GM23338 (cell line): ENCODE results near the gene FBRS. TPM values are rescaled to one million over a fixed set of nuclear protein-coding genes. Genes with fewer than 3 reads are reported as not detected.

Experiments used
- ATAC-seq: fragments of 200-7000 bp; cut with Tn5 transposase; 3 replicates; pipeline ENCODE4 v1.9.1; 2020
- DNase-seq: peaks from one replicate; pipeline ENCODE4 v3.0.0-alpha.2; 2015; ENCODE audit warnings: low spot score
- H2AFZ ChIP-seq: fragments of 200-600 bp; sonication (generic); 2 replicates; pipeline ENCODE4 v1.8.0; 2016; ENCODE audit warnings: antibody characterized with exemption, mild to moderate bottlenecking, moderate library complexity
- H3F3A ChIP-seq: fragments of 200-600 bp; sonication (generic); replicated peaks from 2 replicates; pipeline ENCODE4 v1.8.0; 2017; ENCODE audit warnings: antibody characterized with exemption, mixed run types, low read depth
- H3K27ac ChIP-seq: fragments of 200-600 bp; sonication (generic); 2 replicates; pipeline ENCODE4 v1.6.1; 2016; ENCODE audit warnings: low read depth
- H3K27me3 ChIP-seq: fragments of 200-600 bp; sonication (generic); 2 replicates; pipeline ENCODE4 v1.8.0; 2016; ENCODE audit warnings: mild to moderate bottlenecking, mixed run types, moderate library complexity; ENCODE audit not compliant: insufficient read depth
- H3K36me3 ChIP-seq: fragments of 200-600 bp; sonication (generic); 2 replicates; pipeline ENCODE4 v1.8.0; 2016; ENCODE audit warnings: mild to moderate bottlenecking; ENCODE audit not compliant: insufficient read depth
- H3K4me1 ChIP-seq: fragments of 200-600 bp; sonication (generic); 2 replicates; pipeline ENCODE4 v1.8.0; 2016; ENCODE audit warnings: mild to moderate bottlenecking, moderate library complexity; ENCODE audit not compliant: insufficient read depth
- H3K4me2 ChIP-seq: fragments of 200-600 bp; sonication (generic); 2 replicates; pipeline ENCODE4 v1.7.1; 2017; ENCODE audit warnings: mixed run types
- H3K4me3 ChIP-seq: fragments of 200-600 bp; sonication (generic); 2 replicates; pipeline ENCODE4 v1.6.1; 2016; ENCODE audit warnings: mixed run types
- H3K79me2 ChIP-seq: fragments of 200-600 bp; sonication (generic); replicated peaks from 2 replicates; pipeline ENCODE4 v1.8.0; 2017; ENCODE audit warnings: mild to moderate bottlenecking; ENCODE audit not compliant: insufficient read depth
- H3K9me2 ChIP-seq: fragments of 200-600 bp; sonication (generic); 2 replicates; pipeline ENCODE4 v1.8.0; 2017; ENCODE audit not compliant: insufficient read depth
- H4K20me1 ChIP-seq: fragments of 200-600 bp; sonication (generic); replicated peaks from 2 replicates; pipeline ENCODE4 v1.8.0; 2017; ENCODE audit warnings: mild to moderate bottlenecking; ENCODE audit not compliant: insufficient read depth
- H3K27ac Mint-ChIP-seq: 2 replicates; pipeline ENCODE4 v1.8.0; 2020; ENCODE audit warnings: inconsistent platforms, mild to moderate bottlenecking, moderate library complexity, mixed read lengths
- H3K27me3 Mint-ChIP-seq: 3 replicates; pipeline ENCODE4 v1.8.0; 2022; ENCODE audit warnings: low read depth, mild to moderate bottlenecking, moderate library complexity, mixed read lengths, inconsistent platforms; ENCODE audit not compliant: insufficient read depth, poor library complexity
- H3K36me3 Mint-ChIP-seq: 3 replicates; pipeline ENCODE4 v1.8.0; 2021; ENCODE audit warnings: low read depth, mild to moderate bottlenecking, inconsistent platforms, moderate library complexity, mixed read lengths
- H3K4me1 Mint-ChIP-seq: 3 replicates; pipeline ENCODE4 v1.8.0; 2020; ENCODE audit warnings: mild to moderate bottlenecking, inconsistent platforms, mixed read lengths
- H3K4me3 Mint-ChIP-seq: 3 replicates; pipeline ENCODE4 v1.8.0; 2021; ENCODE audit warnings: moderate library complexity, mild to moderate bottlenecking, inconsistent platforms, mixed read lengths
- H3K9me3 Mint-ChIP-seq: 3 replicates; pipeline ENCODE4 v1.8.0; 2020; ENCODE audit warnings: moderate library complexity, mild to moderate bottlenecking, inconsistent platforms, mixed read lengths
- EZH2phosphoT487 ChIP-seq: fragments of 200-600 bp; sonication (generic); IDR thresholded peaks from one replicate; pipeline ENCODE4 v1.8.1; 2018; ENCODE audit warnings: antibody characterized with exemption; ENCODE audit not compliant: unreplicated experiment
- POLR2AphosphoS5 ChIP-seq: IDR thresholded peaks from 2 replicates; pipeline ENCODE4 v1.6.1; 2016; ENCODE audit warnings: antibody characterized with exemption, low read depth
- STAT1 ChIP-seq: IDR thresholded peaks from one replicate; pipeline ENCODE4 v1.6.1; 2016; ENCODE audit warnings: antibody characterized with exemption; ENCODE audit not compliant: unreplicated experiment
- ZNF114 ChIP-seq: fragments of 250-450 bp; sonication (Bioruptor Pico); IDR thresholded peaks from 2 replicates; pipeline ENCODE4 v1.5.0; 2020; ENCODE audit warnings: mild to moderate bottlenecking, moderate library complexity
- polyA plus RNA-seq: library from polyadenylated mRNA; unstranded; fragments of >200 nt; fragmentation: Nextera tagmentation; extraction: Ambion mirVana; gene quantifications from 2 replicates; pipeline ENCODE4 v1.2.1, GENCODE V29; 2016
- total RNA-seq: library from RNA; depleted of rRNA; stranded (reverse); fragments of >200 nt; shearing (Covaris generic); gene quantifications from 2 replicates; pipeline ENCODE4 v1.2.3, GENCODE V29; 2014
- TF ChIP-seq, protein P1 (sequence below): fragments of 250-450 bp; sonication (Bioruptor Pico); IDR thresholded peaks from 2 replicates; pipeline ENCODE4 v1.5.0; 2020; ENCODE audit warnings: mild to moderate bottlenecking, moderate library complexity

The FBRS gene
- total and polyA plus RNA-seq, 2 experiments from 2014 or later = 2.3 to 7.2 TPM

DNA sequence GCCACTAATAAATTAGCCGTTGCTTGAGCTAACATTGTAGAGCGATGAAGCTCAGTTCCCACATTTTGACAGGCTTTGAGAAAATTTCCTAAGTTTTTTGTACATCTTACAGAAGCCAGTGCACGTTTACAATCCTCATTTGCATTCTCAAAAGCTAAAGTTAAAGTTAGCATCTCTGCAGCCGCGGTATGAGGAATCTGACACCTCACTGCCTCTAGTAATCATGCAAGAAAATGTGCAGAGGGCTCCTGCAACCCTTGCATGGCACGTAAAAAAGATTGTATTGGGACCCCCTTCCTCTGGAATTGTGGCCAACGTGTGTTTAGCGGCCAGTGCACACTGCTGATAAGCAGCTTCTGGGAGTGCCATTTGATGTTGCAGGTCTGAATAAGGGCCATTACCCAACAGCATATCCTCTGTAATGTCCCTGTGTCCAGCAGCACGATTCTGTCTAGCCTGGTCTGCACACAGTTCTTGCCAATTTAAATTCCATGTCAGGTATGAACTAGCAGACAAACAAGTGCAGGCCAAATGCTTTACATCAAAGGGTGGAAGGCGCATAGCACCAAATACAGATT is 35.7 kb upstream of the FBRS start (continued):
- TF ChIP-seq, protein P1, sequence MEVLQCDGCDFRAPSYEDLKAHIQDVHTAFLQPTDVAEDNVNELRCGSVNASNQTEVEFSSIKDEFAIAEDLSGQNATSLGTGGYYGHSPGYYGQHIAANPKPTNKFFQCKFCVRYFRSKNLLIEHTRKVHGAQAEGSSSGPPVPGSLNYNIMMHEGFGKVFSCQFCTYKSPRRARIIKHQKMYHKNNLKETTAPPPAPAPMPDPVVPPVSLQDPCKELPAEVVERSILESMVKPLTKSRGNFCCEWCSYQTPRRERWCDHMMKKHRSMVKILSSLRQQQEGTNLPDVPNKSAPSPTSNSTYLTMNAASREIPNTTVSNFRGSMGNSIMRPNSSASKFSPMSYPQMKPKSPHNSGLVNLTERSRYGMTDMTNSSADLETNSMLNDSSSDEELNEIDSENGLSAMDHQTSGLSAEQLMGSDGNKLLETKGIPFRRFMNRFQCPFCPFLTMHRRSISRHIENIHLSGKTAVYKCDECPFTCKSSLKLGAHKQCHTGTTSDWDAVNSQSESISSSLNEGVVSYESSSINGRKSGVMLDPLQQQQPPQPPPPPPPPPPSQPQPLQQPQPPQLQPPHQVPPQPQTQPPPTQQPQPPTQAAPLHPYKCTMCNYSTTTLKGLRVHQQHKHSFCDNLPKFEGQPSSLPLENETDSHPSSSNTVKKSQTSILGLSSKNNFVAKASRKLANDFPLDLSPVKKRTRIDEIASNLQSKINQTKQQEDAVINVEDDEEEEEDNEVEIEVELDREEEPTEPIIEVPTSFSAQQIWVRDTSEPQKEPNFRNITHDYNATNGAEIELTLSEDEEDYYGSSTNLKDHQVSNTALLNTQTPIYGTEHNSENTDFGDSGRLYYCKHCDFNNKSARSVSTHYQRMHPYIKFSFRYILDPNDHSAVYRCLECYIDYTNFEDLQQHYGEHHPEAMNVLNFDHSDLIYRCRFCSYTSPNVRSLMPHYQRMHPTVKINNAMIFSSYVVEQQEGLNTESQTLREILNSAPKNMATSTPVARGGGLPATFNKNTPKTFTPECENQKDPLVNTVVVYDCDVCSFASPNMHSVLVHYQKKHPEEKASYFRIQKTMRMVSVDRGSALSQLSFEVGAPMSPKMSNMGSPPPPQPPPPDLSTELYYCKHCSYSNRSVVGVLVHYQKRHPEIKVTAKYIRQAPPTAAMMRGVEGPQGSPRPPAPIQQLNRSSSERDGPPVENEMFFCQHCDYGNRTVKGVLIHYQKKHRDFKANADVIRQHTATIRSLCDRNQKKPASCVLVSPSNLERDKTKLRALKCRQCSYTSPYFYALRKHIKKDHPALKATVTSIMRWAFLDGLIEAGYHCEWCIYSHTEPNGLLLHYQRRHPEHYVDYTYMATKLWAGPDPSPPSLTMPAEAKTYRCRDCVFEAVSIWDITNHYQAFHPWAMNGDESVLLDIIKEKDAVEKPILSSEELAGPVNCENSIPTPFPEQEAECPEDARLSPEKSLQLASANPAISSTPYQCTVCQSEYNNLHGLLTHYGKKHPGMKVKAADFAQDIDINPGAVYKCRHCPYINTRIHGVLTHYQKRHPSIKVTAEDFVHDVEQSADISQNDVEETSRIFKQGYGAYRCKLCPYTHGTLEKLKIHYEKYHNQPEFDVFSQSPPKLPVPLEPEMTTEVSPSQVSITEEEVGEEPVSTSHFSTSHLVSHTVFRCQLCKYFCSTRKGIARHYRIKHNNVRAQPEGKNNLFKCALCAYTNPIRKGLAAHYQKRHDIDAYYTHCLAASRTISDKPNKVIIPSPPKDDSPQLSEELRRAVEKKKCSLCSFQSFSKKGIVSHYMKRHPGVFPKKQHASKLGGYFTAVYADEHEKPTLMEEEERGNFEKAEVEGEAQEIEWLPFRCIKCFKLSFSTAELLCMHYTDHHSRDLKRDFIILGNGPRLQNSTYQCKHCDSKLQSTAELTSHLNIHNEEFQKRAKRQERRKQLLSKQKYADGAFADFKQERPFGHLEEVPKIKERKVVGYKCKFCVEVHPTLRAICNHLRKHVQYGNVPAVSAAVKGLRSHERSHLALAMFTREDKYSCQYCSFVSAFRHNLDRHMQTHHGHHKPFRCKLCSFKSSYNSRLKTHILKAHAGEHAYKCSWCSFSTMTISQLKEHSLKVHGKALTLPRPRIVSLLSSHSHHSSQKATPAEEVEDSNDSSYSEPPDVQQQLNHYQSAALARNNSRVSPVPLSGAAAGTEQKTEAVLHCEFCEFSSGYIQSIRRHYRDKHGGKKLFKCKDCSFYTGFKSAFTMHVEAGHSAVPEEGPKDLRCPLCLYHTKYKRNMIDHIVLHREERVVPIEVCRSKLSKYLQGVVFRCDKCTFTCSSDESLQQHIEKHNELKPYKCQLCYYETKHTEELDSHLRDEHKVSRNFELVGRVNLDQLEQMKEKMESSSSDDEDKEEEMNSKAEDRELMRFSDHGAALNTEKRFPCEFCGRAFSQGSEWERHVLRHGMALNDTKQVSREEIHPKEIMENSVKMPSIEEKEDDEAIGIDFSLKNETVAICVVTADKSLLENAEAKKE (CRISPR knock-in tag) = no peak
- no peak for TF ChIP-seq POLR2AphosphoS5

DNA sequence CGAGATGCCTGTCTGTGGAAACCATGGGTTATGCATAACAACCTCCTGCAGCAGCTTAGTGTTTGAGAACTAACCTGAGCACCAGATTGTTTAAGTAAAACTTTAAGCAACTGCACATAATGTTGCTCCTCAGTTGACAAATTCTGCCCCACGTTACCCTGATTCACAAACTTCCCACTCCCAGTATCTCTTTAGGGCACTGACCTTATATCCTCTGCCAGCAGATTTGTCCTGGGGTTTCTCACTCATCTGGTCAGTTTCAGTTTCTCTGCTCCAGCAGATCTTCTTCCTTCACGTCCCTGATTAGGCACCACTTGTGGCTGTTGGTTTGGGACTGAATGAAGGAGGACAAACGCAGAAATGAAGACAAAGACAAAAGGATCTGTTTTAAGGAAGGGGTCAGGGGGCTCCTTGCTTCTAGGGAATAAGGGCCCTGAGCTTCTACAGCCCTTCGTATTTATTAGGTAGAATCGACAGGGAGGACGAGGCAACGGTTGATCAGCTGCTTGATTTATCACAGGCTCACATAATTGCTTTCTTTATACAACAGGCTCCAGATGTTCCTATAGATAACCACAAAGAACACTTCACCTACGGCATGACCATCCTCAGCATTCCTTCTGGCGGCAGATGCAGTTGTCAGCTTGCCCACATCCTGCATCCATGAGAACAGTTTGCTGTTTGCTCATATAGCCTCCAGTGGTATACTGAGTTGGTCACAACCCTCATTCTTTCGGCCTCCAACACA is 34.5 kb upstream of the FBRS start:
- no peaks in the 10 kb centered on the region for H3K36me3 Mint-ChIP-seq
- DNase-seq = no peak
- TF ChIP-seq STAT1 = no peak
- no peak for TF ChIP-seq EZH2phosphoT487
- no peak for TF ChIP-seq ZNF114 (CRISPR knock-in tag)
- no peak for TF ChIP-seq POLR2AphosphoS5
- TF ChIP-seq, protein P1 (CRISPR knock-in tag) = no peak

More for the DNA sequence above, 34.5 kb upstream of the FBRS start:
- no peaks in the 10 kb centered on the region for H3F3A ChIP-seq
- no peak overlapping the region for H2AFZ ChIP-seq
- H3K4me2 ChIP-seq = no peak overlapping the region
- no peak overlapping the region for H3K4me3 ChIP-seq
- Mint-ChIP-seq H3K4me3 (no peak overlapping the region), H3K27ac (no peak overlapping the region), H3K9me3 (peaks cover 2% of the 10 kb centered on the region; the same call in 1 of the 3 replicates), H3K4me1 (peaks cover 12% of the 10 kb centered on the region; the same call in 2 of the 3 replicates), H3K27me3 (peaks cover 10% of the 10 kb centered on the region)
- no peaks in the 10 kb centered on the region for H3K27me3 ChIP-seq
- no peaks in the 10 kb centered on the region for H3K9me2 ChIP-seq
- no peaks in the 10 kb centered on the region for H3K4me1 ChIP-seq
- H3K36me3 ChIP-seq = no peaks in the 10 kb centered on the region
- H3K79me2 ChIP-seq = no peaks in the 10 kb centered on the region
- no peak overlapping the region for H3K27ac ChIP-seq
- no peaks in the 10 kb centered on the region for H4K20me1 ChIP-seq
- ATAC-seq = no peak
